CD4-positive, alpha-beta T cell treated with Interleukin-1 beta for 1 hour (primary cell): ENCODE results near the gene PMAIP1.
"Not testable (repeated sequence)": the region's sequence is repeated elsewhere in the genome, so short reads cannot be mapped to it uniquely, and the experiment has no call there.

Experiments used
- DNase-seq, 2 donors: peaks; one replicate each; pipeline ENCODE4 v3.0.0-alpha.2; 2020 to 2022

The PMAIP1 gene

DNA sequence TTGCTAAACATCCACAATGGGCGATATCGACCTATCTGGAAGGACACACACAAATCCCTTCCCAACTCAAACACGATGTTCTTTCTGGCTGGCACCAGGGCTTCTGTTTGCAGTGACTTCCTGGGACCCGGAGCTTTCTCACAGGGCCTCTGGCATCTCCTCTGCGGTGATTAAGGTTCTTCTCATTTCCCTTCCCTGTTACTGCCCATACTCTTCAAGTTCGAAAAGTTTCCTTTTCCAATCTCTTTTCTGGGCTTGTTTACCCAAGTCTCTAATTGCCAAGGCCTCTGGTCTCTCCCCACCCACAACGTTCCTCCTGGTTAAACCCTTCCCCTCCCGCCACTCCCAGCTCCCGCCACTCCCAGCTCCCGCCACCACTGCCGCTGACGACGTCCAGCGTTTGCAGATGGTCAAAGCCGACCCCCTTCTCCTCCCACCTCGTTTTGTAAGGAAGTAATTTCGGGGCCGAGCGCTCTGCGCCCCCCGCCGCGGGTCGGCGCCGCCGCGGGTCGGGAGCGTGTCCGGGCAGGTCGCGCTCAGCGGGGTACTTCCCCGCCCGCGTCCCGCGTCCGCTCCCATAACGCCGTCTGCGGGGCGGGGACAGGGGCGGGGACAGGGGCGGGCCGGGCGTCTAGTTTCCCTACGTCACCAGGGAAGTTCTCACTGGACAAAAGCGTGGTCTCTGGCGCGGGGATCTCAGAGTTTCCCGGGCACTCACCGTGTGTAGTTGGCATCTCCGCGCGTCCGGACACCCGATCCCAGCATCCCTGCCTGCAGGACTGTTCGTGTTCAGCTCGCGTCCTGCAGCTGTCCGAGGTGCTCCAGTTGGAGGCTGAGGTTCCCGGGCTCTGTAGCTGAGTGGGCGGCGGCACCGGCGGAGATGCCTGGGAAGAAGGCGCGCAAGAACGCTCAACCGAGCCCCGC lies at the start of gene PMAIP1:
Gene PMAIP1 (plus strand): TSS at position 699 of the 924 bp plus-strand sequence. CDS start 182 bp downstream, at position 881.
- DNase-seq = peak; percentile 91 to 92

DNA sequence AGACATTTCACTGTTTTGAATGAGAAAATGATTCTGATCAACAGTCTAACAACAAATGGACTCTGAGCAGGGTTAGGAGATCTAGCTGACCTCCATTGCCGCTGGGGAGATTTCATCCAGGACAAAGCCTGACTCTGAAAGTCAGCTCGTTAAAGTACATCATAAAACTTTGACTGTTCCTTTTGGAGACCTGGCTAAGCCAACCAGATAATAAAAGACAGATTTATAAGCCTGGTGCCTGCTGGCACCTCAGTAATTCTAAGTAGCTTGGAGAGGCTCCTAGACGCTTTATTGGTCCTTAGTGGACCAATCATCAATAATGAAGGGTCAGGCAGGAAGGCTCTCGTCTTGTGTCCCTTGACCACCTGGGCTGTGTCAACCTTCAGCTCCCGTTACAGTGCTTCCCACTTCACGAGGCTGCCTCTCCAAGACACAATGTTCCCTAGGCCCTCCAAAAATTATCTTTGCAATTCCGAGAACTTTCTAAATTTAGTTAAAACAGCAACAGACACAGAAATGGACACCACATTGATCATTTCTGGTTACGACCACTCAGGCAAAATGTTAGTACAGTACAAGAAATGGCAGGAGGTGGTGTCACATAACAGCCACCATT lies 47.9 kb upstream of the PMAIP1 start:
- no peak for DNase-seq

DNA sequence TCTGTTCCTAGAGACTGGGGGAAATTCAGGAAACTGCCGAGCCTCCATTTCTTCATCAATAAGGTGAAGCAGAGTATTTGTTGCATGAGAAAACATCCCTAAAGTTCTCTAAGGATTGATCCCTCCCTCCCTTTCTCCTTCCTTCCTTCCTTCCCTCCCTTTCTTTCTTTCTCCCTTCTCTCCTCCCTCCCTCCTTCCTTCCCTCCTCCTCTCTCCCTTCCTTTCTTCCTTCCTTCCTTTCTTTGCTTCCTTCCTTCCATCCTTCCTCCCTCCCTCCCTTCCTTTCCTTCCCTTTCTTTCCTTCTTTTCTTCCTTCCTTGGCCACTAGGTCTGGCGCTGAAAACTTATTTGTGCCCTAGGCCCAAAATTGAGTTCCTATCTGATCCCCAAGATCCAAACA lies 47.2 kb upstream of the PMAIP1 start:
- no peak for DNase-seq

GRCh38 chr18:59853380-59853779 lies 46.4 kb upstream of the PMAIP1 start:
- no peak for DNase-seq

- DNase-seq = not testable (repeated sequence)
Observed at GRCh38 chr18:59853988-59854387, 45.8 kb upstream of the PMAIP1 start.

GRCh38 chr18:59861009-59861408 lies 38.8 kb upstream of the PMAIP1 start:
- no peak for DNase-seq

DNA sequence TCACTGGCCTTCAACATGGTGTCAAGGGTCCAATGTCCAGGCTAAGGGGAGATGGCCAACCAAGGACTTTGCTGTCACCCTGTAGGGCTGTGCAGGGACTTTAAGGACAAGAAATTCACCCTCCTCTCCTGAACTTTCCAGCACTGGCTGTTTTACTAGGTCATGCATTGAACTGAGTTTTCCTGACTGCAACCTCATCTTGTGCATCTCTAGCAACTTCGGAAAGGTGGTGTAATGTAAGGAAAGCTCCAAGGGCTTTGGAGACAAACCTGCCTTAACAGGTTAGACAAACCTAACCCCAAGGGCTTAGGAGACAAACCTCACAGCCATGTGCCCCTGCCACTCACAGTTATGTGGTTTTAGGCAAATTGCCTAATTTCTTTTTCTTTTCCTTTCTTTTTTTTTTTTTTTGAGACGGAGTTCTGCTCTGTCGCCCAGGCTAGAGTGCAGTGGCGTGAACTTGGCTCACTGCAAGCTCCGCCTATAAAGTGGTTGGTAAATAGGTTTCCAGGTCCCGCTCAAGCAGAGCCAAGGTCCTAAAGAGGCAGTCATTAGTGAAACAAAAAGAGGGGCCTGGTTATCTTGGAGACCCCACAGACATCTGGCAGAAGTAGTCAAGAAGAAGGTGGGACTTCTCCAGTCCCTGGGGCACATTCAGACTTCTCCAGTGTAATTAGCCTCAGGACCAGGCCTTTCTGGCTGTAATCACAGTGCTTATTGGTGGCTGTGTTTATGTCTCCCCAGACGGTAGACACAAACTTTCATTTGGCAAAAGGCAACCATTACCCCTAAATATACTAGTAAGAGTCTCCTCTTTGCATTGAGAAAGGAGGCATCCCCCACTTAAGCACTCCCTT lies 37.6 kb upstream of the PMAIP1 start:
- no peak for DNase-seq

DNA sequence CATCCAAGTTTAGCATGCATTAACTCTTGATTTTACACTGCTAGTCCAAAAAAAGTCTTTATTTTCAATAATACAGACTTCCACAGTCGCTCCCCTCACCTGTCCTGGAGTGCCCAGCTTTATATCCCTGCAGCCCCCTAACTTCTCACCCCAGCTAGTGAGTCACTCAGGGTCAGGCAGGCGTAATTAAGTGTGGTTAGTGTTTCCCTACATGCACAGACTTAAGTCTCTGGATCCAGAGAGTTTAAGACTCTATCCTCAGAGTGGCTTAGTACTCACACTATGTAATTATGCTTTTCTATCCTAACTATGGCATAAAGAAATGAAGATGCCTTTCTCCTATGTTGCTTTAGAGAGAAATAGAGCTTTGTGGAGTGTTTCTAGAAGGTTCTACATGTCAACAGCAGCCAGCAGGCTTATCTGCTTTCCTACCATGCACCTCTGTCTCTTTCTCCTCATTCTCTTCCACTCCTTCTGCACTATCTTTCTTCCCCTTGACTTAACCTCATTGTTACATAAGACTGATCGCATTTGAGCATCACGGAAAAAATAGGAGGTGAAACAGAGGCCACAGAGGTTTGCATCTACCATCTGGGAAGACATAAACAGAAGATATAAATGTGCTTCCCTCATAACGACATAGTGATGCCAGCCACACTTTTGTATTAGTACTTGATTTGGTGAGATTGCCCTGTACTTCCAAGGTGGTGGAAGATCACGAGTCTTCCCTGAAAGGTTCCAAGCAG lies 34.4 kb upstream of the PMAIP1 start:
- DNase-seq = no peak

DNA sequence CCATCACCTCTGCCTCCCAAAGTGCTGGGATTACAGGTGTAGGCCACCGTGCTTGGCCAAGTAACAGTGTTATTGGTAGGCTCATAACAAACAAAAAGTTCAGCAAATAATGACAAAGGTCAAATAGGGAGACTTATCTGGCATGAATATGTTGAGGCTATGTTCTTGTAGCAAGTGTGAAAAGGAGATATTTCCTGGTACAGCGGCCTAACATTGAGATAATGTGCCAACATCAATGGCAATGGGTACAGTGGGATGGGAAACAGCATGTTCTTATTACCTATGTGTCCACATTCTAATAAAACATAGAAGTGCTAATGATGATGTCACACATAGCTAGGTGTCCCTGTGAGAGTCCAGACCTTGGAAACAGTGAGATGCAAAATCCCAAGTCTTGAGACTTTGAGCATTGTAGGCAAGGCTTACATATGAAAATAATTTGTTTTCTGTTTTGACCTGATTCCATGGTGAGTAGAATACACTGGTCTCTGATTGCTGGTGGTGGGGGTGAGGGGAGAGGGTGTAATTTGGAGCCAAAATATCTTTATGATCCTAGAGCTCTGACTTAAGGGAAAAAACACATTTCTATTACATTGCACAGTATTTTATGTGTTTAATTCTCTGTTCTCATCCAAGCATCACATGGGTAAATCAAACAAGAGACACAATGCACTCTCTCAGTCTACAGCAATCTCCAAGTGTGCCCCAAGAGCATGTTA lies 33.1 kb upstream of the PMAIP1 start:
- DNase-seq = no peak

DNA sequence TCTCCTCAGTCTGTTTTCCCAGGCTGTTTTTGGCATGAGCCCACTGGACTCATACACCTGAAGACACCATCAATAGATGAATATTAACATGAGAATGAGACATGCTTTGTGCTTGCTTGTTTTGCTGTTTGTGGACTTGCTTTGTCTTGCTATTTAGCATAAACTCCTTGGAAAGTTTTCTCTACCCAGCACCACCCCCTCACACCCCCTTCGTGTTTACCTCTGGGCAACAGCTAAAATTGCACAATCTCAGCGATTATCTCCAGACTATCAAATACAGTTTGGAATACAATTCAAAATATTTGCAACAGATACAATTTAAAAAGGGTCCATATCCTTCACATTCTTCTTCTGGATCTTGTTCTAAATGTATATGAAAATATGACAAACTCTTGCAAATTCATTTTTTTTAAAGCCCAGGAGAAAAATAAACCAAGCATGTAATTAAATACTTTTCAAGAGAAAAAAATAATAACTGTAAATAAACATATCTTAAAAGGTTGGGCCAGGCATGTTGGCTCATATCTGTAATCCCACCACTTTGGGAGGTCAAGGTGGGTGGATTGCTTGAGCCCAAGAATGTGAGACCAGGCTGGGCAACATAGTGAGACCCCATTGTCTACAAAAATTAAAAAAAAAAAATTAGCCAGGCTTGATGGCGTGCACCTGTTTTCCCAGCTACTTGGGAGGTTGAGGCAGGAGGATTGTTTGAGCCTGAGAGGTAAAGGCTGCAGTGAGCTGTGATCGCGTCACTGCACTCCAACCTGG lies 32.3 kb upstream of the PMAIP1 start:
- DNase-seq = no peak

DNA sequence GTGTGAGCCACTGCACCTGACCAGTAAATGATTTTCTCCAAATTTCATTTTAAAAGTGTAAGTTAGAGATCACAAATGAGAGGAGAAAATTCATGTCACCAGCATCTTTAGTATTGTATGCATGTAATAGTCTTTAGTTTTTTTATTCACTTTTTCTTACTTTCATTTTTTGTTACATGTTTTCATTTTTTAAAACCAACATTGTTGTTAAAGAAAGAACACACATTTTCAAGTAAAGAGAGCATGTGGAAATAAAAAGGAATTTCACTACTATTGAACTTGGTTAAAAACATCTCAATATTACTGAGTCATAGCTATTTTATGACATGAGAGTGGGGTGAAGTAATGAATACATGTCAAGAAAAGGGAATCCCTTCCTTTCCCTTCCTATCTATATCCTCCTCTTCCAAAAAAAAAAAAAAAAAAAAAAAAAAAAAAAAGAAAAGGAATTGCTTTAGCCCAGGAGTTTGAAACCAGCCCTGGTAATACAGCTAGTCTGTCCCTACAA lies 29.1 kb upstream of the PMAIP1 start:
- no peak for DNase-seq

DNA sequence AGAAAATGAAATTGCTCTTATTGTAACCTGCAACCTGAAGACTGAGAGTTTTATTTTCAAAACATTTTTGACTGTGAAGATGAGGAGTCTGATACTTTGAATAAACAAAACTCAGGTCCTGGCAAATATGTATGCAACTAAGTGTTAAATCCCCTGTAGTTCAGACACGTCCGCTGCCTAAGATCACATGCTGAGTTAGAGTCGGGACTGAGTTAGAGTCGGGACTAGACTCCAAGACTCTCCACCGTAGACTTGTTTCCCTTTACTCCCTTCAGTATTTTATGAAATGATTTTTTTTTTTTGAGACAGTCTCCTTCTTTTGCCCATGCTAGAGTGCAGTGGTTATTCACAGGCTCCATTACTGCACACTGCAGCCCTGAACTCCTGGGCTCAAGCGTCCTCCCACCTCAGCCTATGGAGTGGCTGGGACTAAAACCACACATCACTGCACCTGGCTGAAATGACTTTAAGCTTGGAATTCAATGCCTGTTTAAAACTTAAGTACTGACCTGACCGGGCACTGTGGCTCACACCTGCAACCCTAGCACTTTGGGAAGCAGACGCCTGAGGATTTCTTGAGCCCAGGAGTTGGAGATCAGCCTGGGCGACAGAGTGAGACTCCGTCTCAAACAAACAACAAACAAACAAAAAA lies 28.0 kb upstream of the PMAIP1 start:
- no peak for DNase-seq

DNA sequence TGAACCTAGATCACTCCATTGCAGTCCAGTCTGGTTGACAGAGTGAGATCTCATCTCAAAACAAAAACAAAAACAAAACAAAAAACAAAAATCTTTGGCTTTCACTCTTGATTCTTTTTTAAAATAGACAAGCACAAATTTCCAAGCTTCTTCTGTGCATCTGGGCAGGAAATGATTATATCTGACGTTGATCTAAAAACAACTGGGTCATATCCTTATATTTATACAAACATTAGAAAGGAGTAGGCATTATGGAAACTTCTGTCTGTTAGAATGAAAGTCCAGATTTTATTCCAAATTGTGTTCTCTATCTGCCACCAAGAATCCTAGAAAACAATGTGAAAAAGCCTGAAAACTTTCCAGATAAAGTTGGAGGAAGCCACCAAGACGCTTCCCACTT lies 26.2 kb upstream of the PMAIP1 start:
- DNase-seq = no peak

DNA sequence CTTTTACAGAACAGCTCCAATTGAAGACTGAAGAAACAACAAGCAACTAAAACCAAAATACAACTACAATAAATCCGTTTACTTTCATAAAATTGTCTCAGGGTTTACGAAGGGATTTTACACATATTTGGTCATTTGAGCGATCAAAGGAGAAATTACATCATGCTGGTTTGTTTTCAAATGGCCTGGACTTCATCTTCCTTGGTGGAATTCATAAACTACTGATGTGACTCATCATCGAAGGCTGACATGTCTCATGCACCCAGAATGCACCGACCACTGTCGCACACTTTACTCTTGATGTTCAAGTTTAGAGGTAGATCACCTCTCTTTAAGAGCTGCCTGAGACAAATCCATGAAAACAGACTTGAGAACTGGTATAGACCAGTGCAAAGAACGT lies 25.6 kb upstream of the PMAIP1 start:
- DNase-seq = no peak

- no peak for DNase-seq
Observed at GRCh38 chr18:59876310-59876626, 23.5 kb upstream of the PMAIP1 start.

DNA sequence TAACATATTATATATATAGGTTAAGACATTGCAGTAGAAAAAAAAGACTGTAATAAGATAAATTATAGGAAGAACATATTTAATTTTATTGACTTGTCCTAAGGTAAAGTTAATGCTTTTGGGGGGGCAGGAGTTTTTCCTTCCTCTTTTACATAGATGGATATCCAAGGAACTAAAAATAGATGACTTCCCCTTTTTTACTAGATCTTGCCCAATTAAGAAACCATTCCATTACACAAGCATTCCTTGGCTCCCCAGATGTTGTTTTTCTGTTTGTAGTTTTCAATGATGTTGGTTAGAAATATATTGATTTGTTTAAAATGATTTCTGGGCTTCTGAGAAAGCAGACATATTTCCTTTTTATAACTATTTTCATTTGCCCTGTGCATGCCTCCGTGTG lies 22.4 kb upstream of the PMAIP1 start:
- no peak for DNase-seq

- DNase-seq = no peak
Observed at GRCh38 chr18:59878644-59879043, 21.2 kb upstream of the PMAIP1 start.

DNA sequence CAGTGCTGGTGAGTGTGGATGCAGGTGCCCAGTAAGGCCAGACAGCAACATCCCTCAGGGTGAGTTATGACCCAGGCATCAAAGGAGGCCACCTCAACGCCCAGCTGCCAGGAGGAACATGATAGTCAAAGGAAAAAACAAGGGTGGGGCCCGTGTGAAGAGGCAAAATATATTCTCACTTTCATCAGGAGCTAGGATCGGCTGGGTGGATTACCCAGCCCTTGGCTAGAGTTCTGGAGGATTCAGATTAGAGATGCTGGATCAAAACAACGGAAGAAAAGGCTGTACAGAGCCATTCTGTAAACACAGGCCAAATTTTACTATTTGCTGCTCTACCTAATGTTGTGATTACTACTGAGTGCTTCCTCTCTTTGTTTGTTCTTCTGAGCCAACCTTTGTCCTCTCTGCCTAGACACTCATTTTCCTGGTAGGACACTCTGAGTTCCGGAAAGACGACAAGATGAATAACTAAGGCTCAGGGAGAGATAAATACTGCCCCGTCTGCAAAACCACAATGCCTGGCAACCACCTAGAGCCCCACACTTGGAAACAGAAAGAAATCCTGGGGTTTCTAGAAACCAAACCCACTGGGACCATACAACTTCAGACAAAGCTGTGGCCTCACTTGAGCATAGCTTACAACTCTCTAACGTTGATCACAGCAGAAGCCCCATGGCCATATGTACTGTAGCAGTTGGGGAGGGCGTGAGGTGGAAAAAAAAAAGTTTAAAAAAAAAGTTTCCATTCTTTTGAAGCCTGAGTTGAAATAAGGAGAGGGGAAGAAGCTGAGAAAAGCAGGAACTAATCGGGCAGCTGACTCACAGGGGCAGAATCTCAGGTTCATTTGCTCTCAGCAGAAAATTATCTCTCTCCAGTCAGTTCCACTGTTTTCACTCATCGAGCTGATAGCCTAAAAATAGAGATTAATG lies 17.8 kb upstream of the PMAIP1 start:
- DNase-seq = peak in 1 of 2 donors; percentile 9

DNA sequence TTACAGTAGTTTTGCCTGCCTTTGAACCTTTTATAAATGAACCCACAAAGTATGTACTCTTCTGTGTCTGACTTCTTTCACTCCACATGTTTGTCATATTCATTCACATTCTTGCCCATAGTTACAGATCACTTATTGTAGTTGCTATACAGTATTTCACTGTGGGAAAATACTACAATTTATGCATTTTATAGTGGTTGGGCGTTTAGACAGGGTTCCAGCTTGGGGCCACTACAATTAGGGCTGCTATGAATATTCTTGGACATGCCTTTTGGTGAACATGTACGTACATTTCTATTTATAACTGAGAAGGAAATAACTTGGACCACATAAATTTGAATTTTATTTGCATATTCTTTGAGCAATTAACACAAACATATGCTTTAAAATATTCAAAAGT lies 15.4 kb upstream of the PMAIP1 start:
- no peak for DNase-seq
